Body of pancreas (tissue), 4 donors: Measurements from ENCODE around the gene PCCA. TPM values are rescaled to one million over a fixed set of nuclear protein-coding genes. Genes with fewer than 3 reads are reported as not detected.

ENCODE experiments used
- ATAC-seq: fragments of 150-250 bp; one replicate; pipeline ENCODE4 v1.9.1; 2016
- DNase-seq, 4 donors: peaks; one replicate each; pipeline ENCODE4 v3.0.0-alpha.2; 2019
- H3K27ac ChIP-seq, 4 donors: fragments of 200-600 bp; sonication (generic); 1 replicate in 3 of 4; 2 replicates in 1 of 4; pipeline versions ENCODE4 v1.5.1 to v1.6.1; 2016 to 2019; ENCODE audit warnings: mild to moderate bottlenecking in 1 of 4, mixed read lengths in 1 of 4, moderate library complexity in 1 of 4
- H3K27me3 ChIP-seq, 2 donors: fragments of 200-600 bp; sonication (generic); one replicate each; pipeline ENCODE4 v1.6.0; 2016; ENCODE audit warnings: mild to moderate bottlenecking in 1 of 2
- H3K36me3 ChIP-seq, 2 donors: fragments of 200-600 bp; sonication (generic); replicated peaks in 1 of 2; 2 replicates each; pipeline ENCODE4 v1.5.1; 2016; ENCODE audit warnings: low read depth in 2 of 2; ENCODE audit not compliant: insufficient read depth in 1 of 2
- H3K4me1 ChIP-seq: fragments of 200-600 bp; sonication (generic); one replicate; pipeline ENCODE4 v1.6.0; 2016
- H3K4me3 ChIP-seq, 2 donors: fragments of 200-600 bp; sonication (generic); 1 replicate in 1 of 2; 2 replicates in 1 of 2; pipeline ENCODE4 v1.5.1; 2016 to 2019
- H3K9me3 ChIP-seq, 3 donors: fragments of 200-600 bp; sonication (generic); 1 replicate in 2 of 3; 2 replicates in 1 of 3; pipeline ENCODE4 v1.5.1; 2016
- CTCF ChIP-seq, 7 experiments: fragments of 450-650 bp in 4 of 7; fragments of 200-600 bp in 3 of 7; sonication (generic) in 3 of 7; IDR thresholded peaks; one replicate each; pipeline ENCODE4 v1.5.1; 2016 to 2019; ENCODE audit warnings: antibody characterized with exemption in 7 of 7
- POLR2A ChIP-seq, 3 donors: fragments of 450-650 bp; IDR thresholded peaks; one replicate each; pipeline ENCODE4 v1.6.1; 2016; ENCODE audit warnings: antibody characterized with exemption in 3 of 3, mild to moderate bottlenecking in 2 of 3
- WGBS, 2 donors: methylation state at CpG; one replicate each; pipeline ENCODE4 v1.1.5; 2017; 5-methylcytosine and 5-hydroxymethylcytosine counted together
- intact Hi-C: fragments of 100-400 bp; cut with DNase I; formaldehyde crosslinking; loops from one replicate; pipeline ENCODE4 v1.15.1; 2023
- total RNA-seq, 2 donors: library from RNA; depleted of rRNA; stranded (reverse); fragments of >200 nt; gene quantifications; one replicate each; pipeline ENCODE4 v1.1.0, GENCODE V29; 2016

The PCCA gene
- total RNA-seq, 2 donors from 2014 or later: 45.2 to 46.2 TPM

- whole genome bisulfite sequencing, 2 donors: 88 to 91% methylated on average over 7 to 8 of the region's 8 CpGs
Observed at GRCh38 chr13:100209857-100210825, 121.2 kb downstream of the PCCA start.

GRCh38 chr13:100211016-100211710 is 122.3 kb downstream of the PCCA start:
- Histone ChIP-seq H3K27ac (peak overlapping the region in 1 of 4 donors; percentile 31), H3K27me3 (no peaks in the 10 kb centered on the region), H3K4me3 (no peak overlapping the region), H3K36me3 (peaks cover 0 to 3% of the 10 kb centered on the region in 2 donors), H3K9me3 (no peaks in the 10 kb centered on the region), H3K4me1 (no peaks in the 10 kb centered on the region)
- TF ChIP-seq POLR2A (IDR thresholded peaks at IDR 0.05) (no peak), CTCF (IDR thresholded peaks at IDR 0.05) (no peak)
- intact Hi-C loops: no loop called here
- DNase-seq (no peak), ATAC-seq (no peak)
- WGBS, 2 donors: 82 to 92% methylated on average over 4 of the region's 4 CpGs

More at GRCh38 chr13:100209857-100210825, 121.2 kb downstream of the PCCA start:
- H3K27me3 ChIP-seq: no peaks in the 10 kb centered on the region
- no peak overlapping the region for H3K4me3 ChIP-seq
- no peak overlapping the region for H3K27ac ChIP-seq
- intact Hi-C loops: no loop called here
- peaks cover 0 to 3% of the 10 kb centered on the region in 2 donors for H3K36me3 ChIP-seq
- no peaks in the 10 kb centered on the region for H3K9me3 ChIP-seq
- ATAC-seq: no peak
- TF ChIP-seq POLR2A (IDR thresholded peaks at IDR 0.05): no peak
- no peak for TF ChIP-seq CTCF (IDR thresholded peaks at IDR 0.05)
- no peaks in the 10 kb centered on the region for H3K4me1 ChIP-seq
- no peak for DNase-seq

GRCh38 chr13:100212904-100213553 is 124.1 kb downstream of the PCCA start:
- H3K36me3 ChIP-seq: peaks cover 0 to 3% of the 10 kb centered on the region in 2 donors
- H3K4me3 ChIP-seq: no peak overlapping the region
- no peaks in the 10 kb centered on the region for H3K27me3 ChIP-seq
- H3K4me1 ChIP-seq: no peaks in the 10 kb centered on the region
- TF ChIP-seq POLR2A (IDR thresholded peaks at IDR 0.05): no peak
- intact Hi-C loops: no loop called here
- ATAC-seq (no peak), DNase-seq (no peak)
- H3K9me3 ChIP-seq: no peaks in the 10 kb centered on the region
- WGBS, 2 donors: 59 to 88% methylated on average over 2 of the region's 2 CpGs
- no peak overlapping the region for H3K27ac ChIP-seq

- no peak overlapping the region for H3K4me3 ChIP-seq
- no peaks in the 10 kb centered on the region for H3K27me3 ChIP-seq
- H3K27ac ChIP-seq: no peak overlapping the region
- no peaks in the 10 kb centered on the region for H3K4me1 ChIP-seq
- no peak for ATAC-seq
- H3K9me3 ChIP-seq: no peaks in the 10 kb centered on the region
- 89 to 95% methylated on average over 2 of the region's 2 CpGs for WGBS, 2 donors
- no peak for TF ChIP-seq CTCF (IDR thresholded peaks at IDR 0.05)
- TF ChIP-seq POLR2A (IDR thresholded peaks at IDR 0.05): no peak
- H3K36me3 ChIP-seq: peaks cover 0 to 3% of the 10 kb centered on the region in 2 donors
- DNase-seq: no peak
- intact Hi-C loops: no loop called here
Observed at GRCh38 chr13:100213576-100213975, 124.7 kb downstream of the PCCA start.

- H3K9me3 ChIP-seq: no peaks in the 10 kb centered on the region
- no peak for TF ChIP-seq CTCF (IDR thresholded peaks at IDR 0.05)
- no peak for TF ChIP-seq POLR2A (IDR thresholded peaks at IDR 0.05)
- 97% methylated on average over 3 of the region's 3 CpGs for WGBS, 2 donors
- ATAC-seq: no peak
- no peak for DNase-seq
- H3K27ac ChIP-seq: no peak overlapping the region
- intact Hi-C loops: no loop called here
- no peaks in the 10 kb centered on the region for H3K4me1 ChIP-seq
- H3K27me3 ChIP-seq: no peaks in the 10 kb centered on the region
- H3K36me3 ChIP-seq: peaks cover 0 to 3% of the 10 kb centered on the region in 2 donors
- H3K4me3 ChIP-seq: no peak overlapping the region
Observed at GRCh38 chr13:100214886-100215285, 126.0 kb downstream of the PCCA start.
